HG02588 (cell line): ENCODE data around the gene PXN.
"Not testable (repeated sequence)": the region's sequence is repeated elsewhere in the genome, so short reads cannot be mapped to it uniquely, and the experiment has no call there.

Source experiments
- ATAC-seq: cut with Tn5 transposase; IDR thresholded peaks from one replicate; pipeline ENCODE4 v1.9.1; 2021; ENCODE audit warnings: mild to moderate bottlenecking, moderate library complexity; ENCODE audit not compliant: unreplicated experiment

PXN gene

GRCh38 chr12:120262852-120263747, 2.4 kb downstream of the PXN start:
- no peak for ATAC-seq

- no peak for ATAC-seq
Observed at GRCh38 chr12:120261951-120262851, 3.3 kb downstream of the PXN start.

DNA sequence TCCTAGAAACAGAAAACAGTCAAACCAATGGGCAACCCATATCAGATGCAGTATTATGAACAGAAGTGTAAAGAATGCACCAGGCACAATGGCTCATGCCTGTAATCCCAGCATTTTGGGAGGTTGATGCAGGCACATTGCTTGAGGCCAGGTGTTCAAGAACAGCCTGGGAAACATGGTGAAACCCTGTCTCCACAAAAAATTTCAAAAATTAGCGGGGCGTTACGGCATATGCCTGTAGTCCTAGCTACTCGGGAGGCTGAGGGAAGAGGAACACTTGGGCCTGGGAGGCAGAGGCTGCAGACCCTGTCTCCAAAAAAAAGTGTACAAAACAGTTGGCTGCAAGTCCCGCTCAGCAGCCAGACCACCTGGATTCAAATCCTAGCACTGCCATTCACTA, 4.9 kb downstream of the PXN start:
- no peak for ATAC-seq

DNA sequence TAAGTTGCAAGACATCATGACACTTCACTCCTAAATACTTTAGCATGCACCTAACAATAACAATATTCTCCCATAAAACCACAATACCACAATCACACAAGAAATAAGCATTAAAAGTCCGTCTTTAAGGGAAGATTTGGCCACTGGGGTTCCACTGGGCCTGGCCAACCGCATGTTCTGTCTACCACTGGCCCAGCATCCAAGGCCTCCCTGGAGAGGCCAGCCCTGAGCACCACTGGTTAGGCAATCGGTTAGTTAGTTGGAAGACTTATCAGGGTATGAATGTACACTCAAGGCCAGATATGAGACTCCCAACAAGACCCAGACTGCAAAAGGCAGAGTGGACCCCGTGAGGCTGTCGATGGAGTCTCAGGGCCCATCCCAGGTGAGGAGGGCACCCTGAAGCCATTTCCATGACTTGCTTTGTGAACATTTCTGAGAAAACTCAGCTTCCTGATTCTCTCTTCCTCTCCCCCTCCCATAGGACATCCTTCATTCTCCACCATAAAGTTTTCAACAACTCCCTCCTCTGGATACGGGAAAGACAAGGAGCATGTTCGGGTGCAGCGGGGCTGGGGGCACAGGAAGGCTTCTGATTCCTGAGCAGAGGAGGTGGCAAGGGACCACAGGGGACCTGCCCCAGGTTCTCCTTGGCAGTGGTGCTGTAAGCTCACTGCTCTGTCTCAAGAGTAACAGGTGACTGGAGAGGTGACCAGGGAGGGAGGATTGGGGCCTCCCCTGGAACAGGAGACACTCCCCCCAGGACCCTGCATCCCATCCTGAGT, 5.9 kb downstream of the PXN start:
- no peak for ATAC-seq

GRCh38 chr12:120258323-120258896, 7.1 kb downstream of the PXN start:
- no peak for ATAC-seq

GRCh38 chr12:120257041-120257821, 8.3 kb downstream of the PXN start:
- ATAC-seq: no peak

- ATAC-seq: no peak
Observed at GRCh38 chr12:120254809-120255208, 10.7 kb downstream of the PXN start.

DNA sequence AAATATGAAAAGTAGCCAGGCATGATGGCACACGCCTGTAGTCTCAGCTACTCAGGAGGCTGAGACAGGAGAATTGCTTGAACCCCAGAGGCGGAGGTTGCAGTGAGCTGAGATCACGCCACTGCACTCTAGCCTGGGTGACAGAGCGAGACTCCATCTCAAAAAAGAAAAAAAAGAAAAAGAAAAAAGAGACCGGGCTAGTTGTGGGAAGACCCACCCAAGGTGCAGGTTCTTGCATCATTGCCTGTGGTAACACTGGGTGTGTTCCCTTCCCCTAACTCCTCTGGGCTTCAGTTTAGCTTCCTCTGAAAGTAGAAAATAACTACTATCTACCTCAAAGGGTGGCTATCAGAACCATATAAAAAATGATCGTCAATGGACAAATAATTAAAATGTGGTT, 12.2 kb downstream of the PXN start:
- not testable (repeated sequence) for ATAC-seq

DNA sequence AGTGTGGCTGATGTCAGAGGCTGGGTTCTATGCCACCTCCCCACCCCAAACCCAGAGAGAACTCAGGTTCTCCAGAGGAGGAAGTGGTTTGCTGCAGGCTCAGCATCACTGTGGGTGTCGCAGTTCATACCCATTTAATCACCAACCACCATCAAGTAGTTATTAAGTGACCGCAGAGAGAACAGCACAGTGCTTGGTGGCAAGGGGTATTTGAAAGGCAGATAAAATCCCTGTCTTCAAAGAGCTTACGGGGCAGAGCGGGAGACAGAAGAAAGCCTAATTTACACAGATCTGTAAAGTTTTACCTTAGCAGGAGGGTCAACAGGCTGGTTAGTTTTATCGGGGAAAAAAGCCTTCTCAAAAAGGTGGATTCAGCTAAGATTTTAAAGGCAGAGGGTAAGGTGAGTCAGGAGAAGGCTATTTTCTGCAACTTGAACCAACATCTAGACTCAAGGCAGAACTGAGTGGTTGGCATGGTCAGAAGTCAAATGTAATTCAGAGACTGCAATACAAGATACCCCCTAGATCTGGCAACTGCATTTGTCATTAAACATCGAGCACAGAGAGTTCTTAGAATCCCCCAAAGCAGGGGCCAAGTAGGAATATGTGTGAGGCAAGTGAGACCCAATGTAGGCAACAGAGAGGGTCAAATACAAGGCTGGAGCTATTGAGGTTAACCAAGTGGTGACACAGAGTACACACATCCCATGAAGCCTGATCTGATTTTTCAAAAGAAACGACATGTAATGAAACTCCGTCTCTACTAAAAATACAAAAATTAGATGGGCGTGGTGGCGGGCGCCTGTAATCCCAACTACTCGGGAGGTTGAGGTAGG, 13.2 kb downstream of the PXN start:
- no peak for ATAC-seq

- ATAC-seq: not testable (repeated sequence)
Observed at GRCh38 chr12:120251364-120252070, 14.0 kb downstream of the PXN start.

GRCh38 chr12:120249875-120250795, 15.4 kb downstream of the PXN start:
- no peak for ATAC-seq

DNA sequence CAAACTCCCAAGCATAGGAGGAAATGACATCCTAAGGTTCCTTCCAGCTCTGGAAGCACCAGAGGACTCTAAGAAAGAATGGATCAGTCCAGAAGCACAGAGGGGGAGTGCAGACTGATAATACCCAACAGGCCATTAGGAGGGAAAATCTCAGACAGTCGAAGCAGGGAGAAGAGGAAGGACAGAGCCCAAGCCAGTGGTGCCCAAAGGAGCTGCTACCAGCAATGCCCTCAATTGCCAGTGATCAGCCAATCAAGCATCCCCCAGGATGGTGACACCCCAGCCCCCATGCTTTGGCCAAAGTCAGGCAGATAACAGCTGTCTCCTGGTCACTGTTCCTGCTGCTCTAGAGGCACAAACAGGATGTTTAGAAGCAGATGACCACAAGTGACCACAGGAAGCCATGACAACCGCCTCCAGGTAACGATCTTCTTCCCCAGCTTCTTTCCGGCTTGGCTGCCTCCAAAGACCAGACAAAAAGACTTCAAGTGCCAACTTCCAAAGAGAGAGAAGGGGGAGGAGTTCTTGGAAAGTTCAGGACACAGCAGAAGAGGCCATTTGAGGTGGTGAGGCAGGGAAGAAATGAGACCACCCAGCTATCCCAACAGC, 16.2 kb downstream of the PXN start:
- ATAC-seq: no peak

GRCh38 chr12:120247621-120248030, 17.9 kb downstream of the PXN start:
- no peak for ATAC-seq

GRCh38 chr12:120247183-120247582, 18.3 kb downstream of the PXN start:
- no peak for ATAC-seq

DNA sequence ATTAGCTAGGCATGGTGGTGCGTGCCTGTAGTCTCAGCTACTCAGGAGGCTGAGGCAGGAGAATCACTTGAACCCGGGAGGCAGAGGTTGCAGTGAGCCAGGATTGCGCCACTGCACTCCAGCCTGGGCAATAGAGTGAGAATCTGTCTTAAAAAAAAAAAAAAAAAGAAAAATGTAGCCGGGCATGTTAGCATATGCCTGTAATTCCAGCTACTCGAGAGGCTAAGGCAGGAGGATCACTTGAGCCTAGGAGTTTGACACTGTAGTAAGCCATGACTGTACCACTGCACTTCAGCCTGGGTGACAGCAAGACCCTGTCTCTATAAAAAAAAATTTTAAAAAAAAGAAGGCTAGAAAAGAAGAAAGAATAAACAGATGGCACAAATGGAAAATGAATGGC, 18.8 kb downstream of the PXN start:
- not testable (repeated sequence) for ATAC-seq

DNA sequence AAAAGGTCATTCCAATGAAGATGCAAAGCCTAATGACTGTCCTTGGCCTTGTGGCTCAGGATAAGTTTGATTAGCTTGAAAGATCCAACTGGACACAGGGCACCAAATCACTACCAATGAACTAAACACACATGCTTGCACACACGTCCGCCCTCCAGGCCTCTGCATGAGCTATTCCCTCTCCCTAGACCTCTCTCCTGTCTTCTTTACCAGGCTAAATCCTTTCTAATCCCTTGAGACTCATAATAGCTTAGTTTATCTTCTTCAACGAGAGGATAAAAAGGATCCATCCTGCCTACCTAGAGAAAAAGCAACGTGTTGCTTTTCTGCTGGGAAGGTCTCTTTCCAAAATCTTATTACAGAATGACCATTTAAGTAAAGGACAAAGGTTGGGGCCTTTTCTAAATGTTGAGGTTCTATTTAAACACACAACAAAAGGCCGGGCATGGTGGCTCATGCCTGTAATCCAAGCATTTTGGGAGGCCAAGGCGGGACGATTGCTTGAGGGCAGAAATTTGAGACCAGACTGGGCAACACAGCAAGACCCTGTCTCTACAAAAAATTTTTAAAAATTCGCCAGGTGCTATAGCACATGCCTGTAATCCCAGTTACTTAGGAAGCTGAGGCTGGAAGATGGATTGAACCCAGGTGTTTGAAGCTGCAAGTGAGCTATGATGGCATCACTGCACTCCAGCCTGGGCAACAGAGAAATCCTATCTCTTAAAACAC, 22.4 kb downstream of the PXN start:
- ATAC-seq: no peak
